HepG2 (cell line): ENCODE data around the gene HLA-DQB2. TPM values are rescaled to one million over a fixed set of nuclear protein-coding genes. Genes with fewer than 3 reads are reported as not detected.

Experiments used
- ATAC-seq: fragments of 200-7000 bp; cut with Tn5 transposase; 3 replicates; pipeline ENCODE4 v1.9.1; 2020; ENCODE audit warnings: mild to moderate bottlenecking, moderate library complexity
- BruUV-seq: library from RNA; stranded (reverse); fragments of 400-500 nt; replicated peaks from 2 replicates; lab custom pipeline; 2021; lab: Mats Ljungman, UMichigan
- CTCF ChIA-PET: fragments of 300-600 bp; formaldehyde crosslinking; extraction: SDS; loops from one replicate; lab custom pipeline; 2021; ENCODE audit warnings: low total read pairs, inconsistent platforms, low intra/inter-chr PET ratio; lab: Yijun Ruan, JAX
- POLR2A ChIA-PET: fragments of 350-600 bp; sonication (Branson Sonifier 250); formaldehyde crosslinking; loops from one replicate; lab custom pipeline; 2020; ENCODE audit warnings: antibody characterized with exemption, inconsistent platforms; lab: Yijun Ruan, JAX
- DNase-seq: peaks from one replicate; pipeline ENCODE4 v3.0.0-alpha.2; 2015; ENCODE audit warnings: low spot score
- FAIRE-seq: peaks from 3 replicates; lab custom pipeline; 2011; peaks lifted over from hg19 to GRCh38; lab: Jason Lieb, UNC
- H2AFZ ChIP-seq: one replicate; pipeline ENCODE4 v1.6.1; 2011; ENCODE audit warnings: low read length, inconsistent platforms
- H3K27ac ChIP-seq: fragments of 300-600 bp; 3 replicates; pipeline ENCODE4 v1.8.0; 2011; ENCODE audit warnings: mixed run types, mild to moderate bottlenecking, mixed read lengths, low read length, inconsistent platforms; ENCODE audit not compliant: insufficient read depth; ENCODE audit errors: extremely low read length
- H3K27me3 ChIP-seq, 2 experiments: fragments of 200-600 bp in 1 of 2; 2 replicates in 1 of 2; 3 replicates in 1 of 2; pipeline versions ENCODE4 v1.6.0 to v1.8.0; 2011; ENCODE audit warnings: low read length in 2 of 2, mild to moderate bottlenecking in 2 of 2, moderate library complexity in 2 of 2, inconsistent platforms in 1 of 2; ENCODE audit not compliant: insufficient read depth in 2 of 2, control insufficient read depth in 1 of 2
- H3K36me3 ChIP-seq, 2 experiments: fragments of 200-600 bp in 1 of 2; replicated peaks in 1 of 2; 2 replicates in 1 of 2; 3 replicates in 1 of 2; pipeline versions ENCODE4 v1.5.1 to v1.8.0; 2011; ENCODE audit warnings: low read length in 2 of 2, inconsistent platforms in 1 of 2; ENCODE audit not compliant: insufficient read depth in 2 of 2, control insufficient read depth in 1 of 2
- H3K4me1 ChIP-seq: 2 replicates; pipeline ENCODE4 v1.5.1; 2012; ENCODE audit warnings: low read length, inconsistent platforms; ENCODE audit not compliant: insufficient read depth
- H3K4me2 ChIP-seq: 2 replicates; pipeline ENCODE4 v1.6.0; 2011; ENCODE audit warnings: low read depth, low read length, inconsistent platforms
- H3K4me3 ChIP-seq, 3 experiments: fragments of 200-600 bp in 1 of 3; sonication (generic), shearing (Covaris generic) in 1 of 3; replicated peaks in 1 of 3; 2 replicates each; pipeline ENCODE4 v1.5.1; 2011 to 2016; ENCODE audit warnings: low read length in 3 of 3, inconsistent platforms in 2 of 3, low read depth in 2 of 3, mild to moderate bottlenecking in 2 of 3, control low read depth in 1 of 3, mixed read lengths in 1 of 3; ENCODE audit not compliant: insufficient read depth in 1 of 3
- H3K79me2 ChIP-seq: one replicate; pipeline ENCODE4 v1.6.1; 2011; ENCODE audit warnings: low read length, inconsistent platforms; ENCODE audit not compliant: insufficient read depth
- H3K9ac ChIP-seq: 2 replicates; pipeline ENCODE4 v1.6.0; 2011; ENCODE audit warnings: mild to moderate bottlenecking, low read depth, low read length, inconsistent platforms; ENCODE audit not compliant: insufficient read depth
- H3K9me3 ChIP-seq: 2 replicates; pipeline ENCODE4 v1.5.1; 2012; ENCODE audit warnings: mild to moderate bottlenecking, low read length
- H4K20me1 ChIP-seq: 2 replicates; pipeline ENCODE4 v1.6.0; 2011; ENCODE audit warnings: inconsistent platforms, mild to moderate bottlenecking, low read length, moderate library complexity; ENCODE audit not compliant: insufficient read depth
- ARID5B ChIP-seq: IDR thresholded peaks from 2 replicates; pipeline ENCODE4 v1.4.0; 2020; ENCODE audit warnings: mild to moderate bottlenecking, missing genetic modification reagents
- FOSL2 ChIP-seq: sonication (generic); formaldehyde crosslinking; IDR thresholded peaks from 2 replicates; pipeline ENCODE4 v1.4.0; 2020; ENCODE audit warnings: missing genetic modification reagents
- GATAD2A ChIP-seq: IDR thresholded peaks from 2 replicates; pipeline ENCODE4 v1.6.1; 2016
- PRDM4 ChIP-seq: sonication (generic); formaldehyde crosslinking; IDR thresholded peaks from 2 replicates; pipeline ENCODE4 v1.9.0; 2021; ENCODE audit warnings: missing genetic modification reagents, borderline replicate concordance
- SOX13 ChIP-seq, 3 experiments: fragments of 450-650 bp in 1 of 3; sonication (generic) in 1 of 3; formaldehyde crosslinking in 1 of 3; IDR thresholded peaks in 2 of 3; conservative IDR thresholded peaks in 1 of 3; 2 replicates each; pipeline versions ENCODE4 v1.5.0 to v1.6.1; 2016 to 2020; ENCODE audit warnings: antibody characterized with exemption in 1 of 3, mild to moderate bottlenecking in 1 of 3, missing compliant biosample characterization in 1 of 3, missing genetic modification reagents in 1 of 3, moderate library complexity in 1 of 3
- SOX5 ChIP-seq: IDR thresholded peaks from 2 replicates; pipeline ENCODE4 v1.6.1; 2016; ENCODE audit warnings: borderline replicate concordance
- TEAD3 ChIP-seq: optimal IDR thresholded peaks from 2 replicates; pipeline ENCODE3; 2016; ENCODE audit warnings: borderline replicate concordance
- USF2 ChIP-seq, 2 experiments: sonication (generic) in 1 of 2; formaldehyde crosslinking in 1 of 2; IDR thresholded peaks; 2 replicates each; pipeline versions ENCODE4 v1.5.1 to v1.6.1; 2011 to 2020; ENCODE audit warnings: borderline replicate concordance in 1 of 2, low read depth in 1 of 2, low read length in 1 of 2, mild to moderate bottlenecking in 1 of 2, missing genetic modification reagents in 1 of 2, moderate library complexity in 1 of 2
- ZSCAN5A ChIP-seq: sonication (generic); formaldehyde crosslinking; IDR thresholded peaks from 2 replicates; pipeline ENCODE4 v1.8.0; 2022; ENCODE audit warnings: mild to moderate bottlenecking, missing genetic modification reagents, borderline replicate concordance
- WGBS: methylation state at CpG from one replicate; pipeline ENCODE4 v1.1.6; 2017; ENCODE audit warnings: low lambda C conversion rate; 5-methylcytosine and 5-hydroxymethylcytosine counted together
- in situ Hi-C: cut with HindIII; loops from 2 replicates; pipeline ENCODE4 v1.10.0; 2017; ENCODE audit warnings: low pct_unique_long_range_greater_than_20kb; ENCODE audit not compliant: extremely low pct_ligation_motif_present
- intact Hi-C: fragments of 100-400 bp; cut with micrococcal nuclease; formaldehyde crosslinking; loops from one replicate; pipeline ENCODE4 v1.10.0; 2022; ENCODE audit not compliant: unreplicated experiment
- polyA plus RNA-seq, 8 experiments: library from polyadenylated mRNA; depleted of rRNA in 3 of 8; stranded (reverse) in 7 of 8; unstranded in 1 of 8; fragments of >200 nt; fragmentation: Illumina TruSeq in 4 of 8; extraction: Trizol in 4 of 8; gene quantifications; 2 replicates each; pipeline versions ENCODE4 v1.2.1 to v1.2.3, GENCODE V29; 2011 to 2016; ENCODE audit warnings: low read depth in 4 of 8, missing spikeins in 1 of 8, mixed read lengths in 1 of 8; ENCODE audit not compliant: insufficient read depth in 1 of 8
- total RNA-seq, 5 experiments: library from RNA; depleted of rRNA; stranded (reverse); fragments of >200 nt; fragmentation: Illumina TruSeq; extraction: Trizol; gene quantifications; 2 replicates each; pipeline ENCODE4 v1.2.3, GENCODE V29; 2016; ENCODE audit warnings: low read depth in 1 of 5

HLA-DQB2 gene
- total and polyA plus RNA-seq, 2 of the 13 experiments (the other 11 are each of a cell fraction or from before 2014, with no cell fraction given), result not detected

DNA sequence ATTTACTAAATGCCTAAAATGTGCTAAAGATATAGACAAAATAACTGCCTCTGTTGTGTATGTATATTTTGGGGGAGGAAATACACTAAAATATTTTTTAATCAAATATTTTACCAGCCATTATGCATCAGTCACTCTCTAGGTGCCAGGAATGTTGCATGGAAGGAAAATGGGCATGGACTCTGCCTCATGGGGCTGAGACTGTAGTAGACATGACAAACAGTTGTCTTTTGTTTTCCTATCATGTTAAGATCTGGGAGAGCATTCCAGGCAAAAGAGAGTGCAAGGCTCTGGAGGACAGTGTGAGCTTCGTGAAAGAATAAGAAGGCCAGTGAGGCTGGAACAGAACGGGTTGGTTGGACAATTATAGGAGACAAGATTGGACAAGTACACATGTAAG is 27.0 kb upstream of the HLA-DQB2 start:
- no peak overlapping the region for H2AFZ ChIP-seq
- no peaks in the 10 kb centered on the region for H3K9me3 ChIP-seq
- no peaks in the 10 kb centered on the region for H3K79me2 ChIP-seq
- no peak overlapping the region for H3K27ac ChIP-seq
- H3K4me1 ChIP-seq, result peaks cover 7% of the 10 kb centered on the region; the same call in 1 of the 2 replicates
- in situ Hi-C loops (loop anchor here (10.0 to 25.0 kb wide), 2 partner anchors 546 to 703 kb away; no protein-coding TSS in a partner anchor), intact Hi-C loops (loop anchor here (10.0 kb wide), 1 partner anchor 546 kb away; no protein-coding TSS in a partner anchor)
- peak; percentile 55 for FAIRE-seq
- H4K20me1 ChIP-seq, result no peaks in the 10 kb centered on the region
- DNase-seq, result peak; percentile 59
- H3K4me2 ChIP-seq, result no peak overlapping the region
- H3K4me3 ChIP-seq, result no peak overlapping the region
- ChIA-PET POLR2A (no interaction called here), CTCF (no interaction called here)
- no TSS peak for BruUV-seq
- H3K36me3 ChIP-seq, result no peaks in the 10 kb centered on the region
- TF ChIP-seq PRDM4 (CRISPR knock-in tag) (no peak), SOX13 (IDR thresholded peaks at IDR 0.05) (no peak), SOX13 (CRISPR knock-in tag; conservative IDR thresholded peaks at IDR 0.05 in 1 of 2, IDR thresholded peaks at IDR 0.05 in 1 of 2) (peak in 1 of 2 experiments; percentile 45; a peak in 2 of 4 replicates), SOX5 (CRISPR knock-in tag) (peak; percentile 30; the same call in 1 of the 2 replicates), ARID5B (CRISPR knock-in tag) (peak; percentile 17; the same call in 1 of the 2 replicates), FOSL2 (peak; percentile 58), GATAD2A (no peak), USF2 (IDR thresholded peaks at IDR 0.05; ENCODE audit: low read depth, low read length) (no peak), USF2 (CRISPR knock-in tag; IDR thresholded peaks at IDR 0.05; ENCODE audit: borderline replicate concordance) (no peak), ZSCAN5A (CRISPR knock-in tag) (no peak), TEAD3 (peak; percentile 77)
- 1% methylated on average over 2 of the region's 2 CpGs for WGBS
- no peak overlapping the region for H3K9ac ChIP-seq
- H3K27me3 ChIP-seq, result peaks cover 0 to 37% of the 10 kb centered on the region in 2 experiments; a peak in 4 of 5 replicates
- ATAC-seq, result peak; percentile 72
